NCI-H82 (cell line): ENCODE data around the gene SLC25A41.
A peak's percentile ranks its signal among the peaks of the same experiment; 100 is the strongest.

Experiments
- DNase-seq: peaks from one replicate; lab custom pipeline; 2025; lab: John Stamatoyannopoulos, UW

SLC25A41 gene

DNA sequence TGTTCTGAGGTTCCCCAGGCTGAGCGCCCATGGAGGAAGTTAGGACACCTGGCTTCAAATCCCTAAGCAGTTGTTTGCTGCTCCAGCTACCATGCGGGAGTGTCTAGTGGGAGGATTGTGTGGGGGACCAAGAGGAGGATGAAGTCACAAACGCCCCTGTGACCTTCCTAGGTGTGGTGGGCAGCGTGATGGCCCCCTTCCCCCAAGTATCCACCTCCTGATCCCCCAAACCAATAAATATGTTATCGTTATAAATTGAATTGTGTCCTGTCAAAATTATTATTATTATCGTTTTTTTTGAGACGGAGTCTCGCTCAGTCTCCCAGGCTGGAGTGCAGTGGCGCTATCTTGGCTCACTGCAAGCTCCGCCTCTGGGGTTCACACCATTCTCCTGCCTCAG lies at the start of gene SLC25A41:
Gene SLC25A41, minus strand, starts transcription at position 101 of the 400 bp plus-strand sequence. Its CDS starts 70 bp downstream, at position 31.
- DNase-seq = no peak

DNA sequence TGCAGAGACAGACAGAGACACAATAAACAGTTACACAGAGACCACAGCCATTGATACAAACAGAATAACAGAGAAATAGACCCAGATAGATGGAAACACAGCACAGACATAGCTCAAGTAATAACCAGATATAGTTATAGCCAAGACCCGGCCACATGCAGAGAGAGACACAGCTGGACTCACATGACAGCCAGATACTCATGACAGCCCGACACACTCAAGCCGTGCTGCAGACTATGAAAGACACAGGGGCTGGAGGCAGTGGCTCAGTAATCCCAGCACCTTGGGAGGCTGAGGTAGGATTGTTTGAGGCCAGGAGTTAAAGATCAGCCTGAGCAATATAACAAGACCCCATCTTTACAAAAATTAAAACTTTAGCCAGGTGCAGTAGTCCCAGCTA lies 49.7 kb upstream of the SLC25A41 start:
- DNase-seq = no peak

DNA sequence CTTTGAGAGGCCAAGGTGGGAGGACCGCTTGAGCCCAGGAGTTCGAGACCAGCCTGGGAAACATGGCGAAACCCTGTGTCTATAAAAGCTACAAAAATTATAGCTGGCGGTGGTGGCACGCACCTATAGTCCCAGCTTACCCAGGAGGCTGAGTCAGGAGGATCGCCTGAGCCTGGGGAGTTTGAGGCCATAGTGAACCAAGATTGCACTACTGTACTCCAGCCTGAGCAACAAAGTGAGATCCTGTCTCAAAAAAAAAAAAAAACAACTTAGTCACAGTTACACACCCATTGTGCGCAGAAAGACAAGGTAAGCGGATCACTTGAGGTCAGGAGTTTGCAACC lies 48.8 kb upstream of the SLC25A41 start:
- no peak for DNase-seq

DNA sequence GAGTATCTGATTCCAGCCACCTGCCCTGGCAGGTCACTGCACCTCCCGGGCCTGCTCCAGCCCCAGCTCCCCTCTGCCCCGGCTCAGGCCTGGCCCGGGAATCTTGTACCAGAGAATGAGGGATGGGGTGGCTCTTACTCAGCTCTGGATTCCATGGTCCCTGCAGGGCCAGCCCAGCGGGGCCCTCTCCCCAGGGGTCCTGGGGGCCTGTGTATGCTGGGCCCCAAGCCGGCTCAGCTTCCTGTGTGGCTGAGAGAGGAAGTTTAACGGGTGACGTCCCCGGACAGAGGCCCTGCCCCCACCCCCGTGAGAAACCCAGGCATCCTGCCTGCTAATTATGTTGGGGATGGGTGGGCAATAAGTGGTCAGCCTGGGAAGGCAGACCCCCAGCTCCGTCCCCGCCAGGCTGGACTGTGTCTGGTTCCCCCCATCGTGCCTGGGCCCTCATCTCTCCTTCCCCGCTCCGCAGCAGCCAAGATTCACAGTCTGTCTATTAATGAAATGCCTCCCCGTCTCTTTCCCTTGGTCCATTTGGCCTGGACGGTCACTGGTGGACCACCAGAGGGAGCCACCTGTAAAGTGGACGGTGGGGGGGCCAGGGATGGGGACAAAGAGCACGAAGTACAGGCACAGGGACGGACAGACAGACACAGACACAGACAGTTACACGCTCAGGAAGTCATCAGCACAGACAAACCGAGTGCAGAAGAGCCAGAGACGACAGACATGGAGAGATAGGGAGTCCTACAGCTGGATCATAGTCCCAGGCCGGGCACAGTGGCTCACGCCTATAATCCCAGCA lies 48.2 kb upstream of the SLC25A41 start, which contains the start of gene DENND1C:
Gene DENND1C, minus strand, starts transcription at position 247 of the 802 bp plus-strand sequence. Its CDS starts 92 bp downstream, at position 155.
- DNase-seq = peak; percentile 29

DNA sequence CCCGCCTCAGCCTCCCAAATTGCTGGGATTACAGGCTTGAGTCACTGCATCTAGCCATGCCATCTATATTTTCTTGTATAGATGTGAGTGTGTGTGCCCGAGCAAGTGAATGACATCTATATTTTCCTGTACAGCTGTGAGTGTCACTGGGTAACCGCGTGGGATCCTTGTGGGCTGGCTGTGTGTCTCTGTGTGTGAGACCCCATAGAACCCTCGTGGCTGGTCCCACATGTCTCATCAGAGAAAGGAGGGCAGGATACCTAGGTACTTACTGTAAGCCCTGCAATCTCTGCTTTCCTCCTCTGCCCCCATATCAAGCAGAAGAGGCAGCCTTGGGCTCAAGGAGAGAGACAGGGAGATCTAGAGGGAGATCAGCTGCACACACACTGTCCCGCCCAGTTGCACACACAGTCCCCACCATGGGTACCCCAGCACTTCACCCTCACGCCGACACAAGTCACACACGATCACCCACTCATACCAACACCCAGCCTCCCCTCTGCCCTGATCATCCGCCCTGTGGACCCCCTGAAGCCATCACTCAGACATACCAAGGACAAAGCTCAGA lies 47.4 kb upstream of the SLC25A41 start:
- DNase-seq = no peak

DNA sequence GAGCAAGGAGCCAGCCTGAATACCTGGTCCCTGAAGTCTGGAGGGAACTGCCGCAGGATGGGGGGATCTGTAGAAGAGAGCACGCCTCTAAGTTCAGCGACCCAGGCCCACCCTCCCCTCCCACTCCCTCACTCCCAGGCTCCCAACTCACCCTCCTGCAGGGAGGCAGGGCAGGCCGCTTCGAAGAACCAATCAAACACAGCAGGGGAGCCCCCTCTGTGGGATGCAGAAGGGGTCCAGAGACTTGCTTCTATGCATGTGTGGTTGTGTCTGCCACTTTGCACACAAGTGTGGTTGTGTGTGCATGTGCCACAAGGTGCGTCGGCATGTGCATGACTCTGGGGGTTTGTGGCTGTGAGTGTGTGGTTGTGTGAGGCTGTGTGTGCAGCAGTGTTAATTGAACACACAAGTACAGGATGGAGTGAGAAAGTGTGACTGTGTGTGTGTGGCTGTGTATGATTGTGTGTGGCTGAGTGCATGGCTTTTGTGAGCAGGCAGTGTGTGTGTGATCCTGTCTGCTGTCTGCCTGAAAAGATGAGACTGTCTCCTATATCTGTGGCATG lies 46.4 kb upstream of the SLC25A41 start:
- no peak for DNase-seq

DNA sequence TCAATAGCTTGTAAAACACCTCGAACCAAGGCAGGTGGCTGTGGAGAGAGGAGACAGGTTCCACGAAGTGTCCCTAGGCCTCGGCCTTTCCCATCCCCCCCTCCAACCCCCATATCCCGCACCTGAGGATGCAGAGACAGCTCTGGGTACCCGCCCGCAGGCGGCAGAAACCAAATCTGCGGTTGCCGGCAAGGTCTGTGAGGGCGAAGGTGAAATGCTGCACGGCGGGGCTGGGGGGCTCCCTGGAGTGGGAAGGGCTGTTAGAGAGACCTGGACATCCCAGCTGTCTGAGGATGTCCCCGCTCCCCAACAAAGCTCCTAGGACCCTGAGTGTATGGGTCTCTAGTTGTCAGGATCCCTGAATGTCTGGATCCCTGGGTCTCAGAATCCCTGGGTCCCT lies 45.3 kb upstream of the SLC25A41 start:
- DNase-seq = no peak

DNA sequence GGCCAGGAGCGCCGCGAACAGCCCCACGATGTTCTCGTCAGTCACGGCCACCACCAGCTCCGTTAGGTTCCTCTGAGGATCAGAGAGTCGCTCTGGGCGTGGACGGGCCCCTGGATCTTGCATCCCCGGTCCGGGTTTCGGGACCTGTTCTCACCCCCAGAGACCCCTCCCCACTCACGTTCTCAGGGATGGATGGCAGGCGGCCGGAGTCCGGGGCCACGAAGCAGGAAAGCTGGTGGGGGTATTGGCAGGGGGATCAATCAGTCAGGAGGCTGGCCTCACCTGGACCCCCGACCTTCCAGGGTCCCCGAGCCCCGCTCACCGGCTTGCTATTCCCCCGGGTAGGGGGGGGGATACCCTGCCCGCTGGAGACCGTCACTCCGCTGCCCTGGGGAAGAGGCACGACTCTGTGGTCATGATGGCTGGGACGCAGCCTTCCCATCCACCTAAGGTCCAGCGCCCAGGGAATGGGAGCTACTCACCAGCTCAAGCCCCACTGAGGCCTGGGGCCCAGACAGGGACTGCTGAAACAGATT lies 43.4 kb upstream of the SLC25A41 start:
- DNase-seq = no peak

DNA sequence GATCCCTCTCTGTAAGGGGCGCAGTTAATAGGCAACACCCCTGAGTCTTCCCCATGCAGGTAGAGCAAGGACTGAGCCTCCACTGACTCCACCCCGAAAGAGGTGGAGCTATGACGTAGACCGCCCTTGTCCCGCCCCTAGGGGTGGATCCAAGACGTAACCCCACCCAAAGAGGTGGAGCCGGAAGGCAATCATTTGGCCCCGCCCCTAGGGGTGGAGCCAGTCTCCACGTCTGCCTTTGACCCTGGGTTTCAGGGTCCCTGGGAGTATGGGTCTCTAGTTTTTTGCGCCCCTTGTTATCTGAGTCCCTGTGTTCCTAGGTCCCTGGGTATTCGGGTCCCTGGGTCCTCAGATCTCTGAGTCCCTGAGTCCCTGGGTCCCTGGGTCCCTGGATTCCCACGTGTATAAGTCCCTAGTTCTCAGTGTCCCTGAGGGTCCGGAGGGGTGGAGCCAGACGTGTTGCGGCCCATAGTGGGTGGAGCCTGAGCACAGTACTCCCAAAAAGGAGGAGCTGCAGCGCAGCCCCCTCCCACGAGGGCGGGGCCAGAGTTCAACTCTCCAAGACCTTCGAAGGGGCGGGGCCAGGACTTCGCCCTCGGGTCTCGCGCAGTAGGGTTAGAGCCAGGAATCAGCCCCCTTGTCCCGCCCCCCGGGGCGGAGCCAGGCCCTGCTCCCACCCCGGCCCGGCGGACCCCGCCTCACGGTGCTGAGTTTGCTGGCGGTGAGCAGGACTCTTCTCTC lies 42.8 kb upstream of the SLC25A41 start:
- DNase-seq = peak; percentile 93

DNA sequence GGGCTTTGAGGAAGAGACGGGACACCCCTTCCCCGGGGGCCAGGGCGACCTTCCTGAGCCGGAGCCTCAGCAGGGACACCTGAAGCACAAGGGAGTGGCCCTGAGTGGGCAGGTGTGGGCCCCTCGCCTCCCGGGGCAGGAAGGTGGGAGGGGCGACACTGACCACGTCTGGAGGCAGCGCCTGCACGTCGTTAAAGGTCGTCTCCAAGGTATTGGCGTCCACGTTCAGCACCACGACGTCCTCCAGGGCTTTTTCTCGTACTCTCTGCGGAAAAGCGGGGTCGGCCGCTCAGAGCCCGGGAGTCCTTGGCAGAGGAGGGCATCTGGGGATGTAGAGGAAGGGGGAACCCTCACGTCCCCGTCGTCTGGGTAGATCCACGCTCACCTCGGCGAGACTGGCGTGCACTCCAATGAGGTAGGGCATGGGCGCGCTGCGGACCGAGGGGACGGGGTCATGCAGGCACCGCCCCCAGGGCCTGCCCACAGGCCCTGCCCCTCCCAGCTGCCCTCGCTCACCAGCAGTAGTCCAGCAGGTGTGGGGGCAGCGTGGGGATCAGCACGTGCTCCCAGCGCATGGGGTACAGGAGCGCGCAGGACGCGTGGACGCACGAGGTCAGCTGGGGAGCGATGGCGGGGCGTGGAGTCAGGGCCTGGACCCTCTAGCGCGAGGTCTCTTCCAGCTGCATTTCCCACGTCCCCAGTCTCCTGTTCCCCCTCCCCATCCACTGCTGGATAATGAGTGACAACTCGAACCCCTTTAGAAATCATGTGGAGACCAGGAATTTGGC lies 42.0 kb upstream of the SLC25A41 start:
- no peak for DNase-seq

DNA sequence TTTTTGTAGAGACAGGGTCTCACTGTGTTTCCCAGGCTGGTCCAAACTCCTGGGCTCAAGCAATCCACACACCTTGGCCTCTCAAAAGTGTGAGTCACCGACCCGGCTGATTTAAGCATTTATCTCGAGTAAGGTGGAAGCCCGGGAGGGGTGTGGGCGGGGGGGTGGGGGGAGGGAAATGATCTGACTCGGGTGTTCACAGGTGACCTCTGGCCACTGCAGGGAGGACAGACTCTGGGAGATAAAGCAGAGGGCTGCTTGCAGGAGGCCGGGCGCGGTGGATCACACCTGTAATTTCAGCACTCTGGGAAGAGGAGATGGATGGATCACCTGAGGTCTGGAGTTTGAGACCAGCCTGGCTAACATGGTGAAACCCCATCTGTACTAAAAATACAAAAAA lies 40.1 kb upstream of the SLC25A41 start:
- DNase-seq = no peak

DNA sequence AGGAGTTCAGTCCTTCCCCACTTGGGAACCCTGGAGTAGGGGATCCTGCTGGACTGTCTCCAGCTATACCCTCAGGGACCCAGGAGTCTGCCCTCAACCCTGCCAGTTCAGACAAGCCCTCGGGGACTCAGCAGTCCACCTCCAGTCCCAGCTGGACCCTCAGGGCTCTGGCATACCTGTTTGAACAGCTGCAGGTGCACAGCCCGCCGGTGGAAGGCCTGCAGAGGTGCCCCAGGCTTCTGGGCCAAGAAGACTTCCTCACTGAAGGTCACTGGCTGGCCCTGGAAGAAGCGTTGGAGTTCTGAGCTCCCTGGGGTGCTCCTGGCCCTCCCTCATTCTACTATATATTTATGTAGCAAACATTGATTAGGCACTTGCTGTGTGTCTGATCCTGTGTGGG lies 39.1 kb upstream of the SLC25A41 start:
- DNase-seq = no peak

DNA sequence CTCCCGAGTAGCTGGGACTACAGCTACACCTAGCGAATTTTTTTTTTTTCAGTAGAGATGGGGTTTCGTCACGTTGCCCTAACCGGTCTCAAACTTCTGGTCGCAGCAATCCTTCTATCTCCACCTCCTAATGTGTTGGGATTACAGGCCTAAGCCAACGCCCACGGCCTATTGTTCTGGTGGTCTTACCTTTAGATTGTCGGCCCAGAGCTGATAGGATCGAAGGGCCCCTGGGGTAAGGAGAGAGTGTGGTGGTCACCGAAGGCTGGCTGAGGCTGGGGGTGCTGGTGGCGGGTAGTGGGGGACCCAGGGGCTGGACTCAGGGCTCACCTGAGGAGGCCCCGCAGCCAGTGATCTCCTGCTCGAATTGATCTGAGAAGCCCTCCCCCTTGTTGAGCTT lies 37.5 kb upstream of the SLC25A41 start:
- no peak for DNase-seq

DNA sequence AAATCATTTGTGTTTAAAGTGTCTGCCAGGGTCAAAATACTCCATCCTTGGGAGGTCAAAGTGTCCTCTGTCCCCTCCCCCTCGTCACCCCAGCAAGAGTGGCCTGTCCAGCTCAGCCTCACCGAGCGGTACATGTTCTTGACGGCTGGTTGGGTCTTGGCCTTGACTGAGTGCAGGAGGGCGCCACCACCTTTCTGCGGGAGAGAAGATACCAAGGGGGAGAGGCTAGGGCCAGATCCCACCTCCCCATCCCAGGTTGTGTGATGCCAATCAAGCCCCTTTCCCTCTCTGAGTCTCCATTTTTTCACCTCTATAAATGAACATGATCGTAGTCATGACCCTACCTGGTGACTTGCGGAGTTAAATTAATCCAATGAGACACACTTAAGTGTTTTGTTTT lies 36.6 kb upstream of the SLC25A41 start:
- no peak for DNase-seq

DNA sequence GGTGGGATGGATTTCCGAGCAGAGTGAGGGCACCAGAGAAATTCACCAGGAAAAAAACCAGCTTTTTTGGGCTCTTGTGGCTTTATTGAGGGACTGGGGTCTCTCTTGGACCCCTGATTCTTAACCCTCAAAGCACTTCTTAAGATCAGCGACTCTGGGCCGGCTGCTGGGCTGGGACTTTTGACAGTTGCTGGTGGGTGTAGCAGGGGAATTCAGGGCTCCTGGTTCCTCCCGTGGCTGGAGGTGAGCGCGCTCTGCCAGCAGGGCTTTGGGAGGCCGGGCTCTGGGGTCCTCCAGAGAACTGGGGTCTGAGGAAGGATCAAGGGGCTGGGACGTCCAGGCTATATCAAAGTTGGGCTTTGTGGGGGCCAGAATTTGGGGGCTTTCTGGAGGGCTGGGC lies 33.8 kb upstream of the SLC25A41 start:
- DNase-seq = no peak

DNA sequence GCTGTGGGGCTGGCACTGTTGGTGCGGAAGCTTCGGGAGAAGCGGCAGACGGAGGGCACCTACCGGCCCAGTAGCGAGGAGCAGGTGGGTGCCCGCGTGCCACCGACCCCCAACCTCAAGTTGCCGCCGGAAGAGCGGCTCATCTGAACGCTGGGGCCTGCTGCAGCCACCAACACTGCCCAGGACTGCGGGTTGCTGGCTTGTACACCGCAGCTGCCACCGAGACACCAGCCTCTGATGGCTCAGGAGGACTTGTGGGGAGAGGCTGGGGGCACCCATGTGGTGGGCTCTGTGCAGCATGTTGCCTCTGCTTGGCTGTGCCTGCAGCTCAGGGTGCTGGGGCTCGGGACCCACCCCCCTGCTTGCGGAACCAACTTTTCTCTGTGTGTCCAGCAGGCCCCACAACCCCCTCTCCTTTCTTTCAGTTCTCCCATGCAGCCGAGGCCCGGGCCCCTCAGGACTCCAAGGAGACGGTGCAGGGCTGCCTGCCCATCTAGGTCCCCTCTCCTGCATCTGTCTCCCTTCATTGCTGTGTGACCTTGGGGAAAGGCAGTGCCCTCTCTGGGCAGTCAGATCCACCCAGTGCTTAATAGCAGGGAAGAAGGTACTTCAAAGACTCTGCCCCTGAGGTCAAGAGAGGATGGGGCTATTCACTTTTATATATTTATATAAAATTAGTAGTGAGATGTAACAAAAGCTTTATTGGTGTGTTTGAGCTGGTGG lies 33.1 kb upstream of the SLC25A41 start:
- no peak for DNase-seq

DNA sequence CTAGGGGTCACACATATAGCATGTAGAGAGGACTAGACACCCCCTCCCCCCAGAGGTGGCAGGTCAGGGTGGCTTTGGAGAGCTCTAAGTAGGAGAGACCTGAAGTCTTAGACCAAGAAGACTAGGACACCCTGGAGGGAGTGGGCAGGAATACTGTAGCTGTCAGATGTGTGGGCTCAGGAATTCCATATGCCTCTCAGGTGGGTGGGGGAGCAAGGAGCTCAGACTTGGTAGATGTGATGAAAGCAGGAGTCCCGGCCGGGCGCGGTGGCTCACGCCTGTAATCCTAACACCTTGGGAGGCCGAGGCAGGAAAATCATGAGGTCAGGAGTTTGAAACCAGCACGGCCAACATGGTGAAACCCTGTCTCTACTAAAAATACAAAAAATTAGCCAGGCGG lies 32.1 kb upstream of the SLC25A41 start:
- no peak for DNase-seq

DNA sequence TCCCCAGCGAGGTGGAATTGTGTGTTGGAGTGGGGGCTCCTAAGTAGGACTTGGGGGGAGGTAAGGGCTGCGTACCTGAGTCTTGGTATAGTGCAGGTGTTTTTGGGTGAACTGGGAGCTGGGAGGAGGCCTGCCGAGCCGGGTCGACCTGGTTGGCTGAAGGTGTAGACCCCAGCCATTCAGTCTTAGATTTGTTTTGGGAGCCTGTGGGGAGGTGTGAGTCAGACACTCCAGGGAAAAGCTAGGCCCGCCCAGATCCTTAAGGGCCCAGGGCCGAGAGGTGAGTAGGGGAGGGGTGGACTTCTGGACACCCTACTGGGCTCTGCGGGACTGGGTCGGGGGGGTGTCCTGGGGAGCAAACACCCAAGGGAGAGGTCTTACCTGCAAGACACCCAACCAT lies 31.4 kb upstream of the SLC25A41 start:
- no peak for DNase-seq

DNA sequence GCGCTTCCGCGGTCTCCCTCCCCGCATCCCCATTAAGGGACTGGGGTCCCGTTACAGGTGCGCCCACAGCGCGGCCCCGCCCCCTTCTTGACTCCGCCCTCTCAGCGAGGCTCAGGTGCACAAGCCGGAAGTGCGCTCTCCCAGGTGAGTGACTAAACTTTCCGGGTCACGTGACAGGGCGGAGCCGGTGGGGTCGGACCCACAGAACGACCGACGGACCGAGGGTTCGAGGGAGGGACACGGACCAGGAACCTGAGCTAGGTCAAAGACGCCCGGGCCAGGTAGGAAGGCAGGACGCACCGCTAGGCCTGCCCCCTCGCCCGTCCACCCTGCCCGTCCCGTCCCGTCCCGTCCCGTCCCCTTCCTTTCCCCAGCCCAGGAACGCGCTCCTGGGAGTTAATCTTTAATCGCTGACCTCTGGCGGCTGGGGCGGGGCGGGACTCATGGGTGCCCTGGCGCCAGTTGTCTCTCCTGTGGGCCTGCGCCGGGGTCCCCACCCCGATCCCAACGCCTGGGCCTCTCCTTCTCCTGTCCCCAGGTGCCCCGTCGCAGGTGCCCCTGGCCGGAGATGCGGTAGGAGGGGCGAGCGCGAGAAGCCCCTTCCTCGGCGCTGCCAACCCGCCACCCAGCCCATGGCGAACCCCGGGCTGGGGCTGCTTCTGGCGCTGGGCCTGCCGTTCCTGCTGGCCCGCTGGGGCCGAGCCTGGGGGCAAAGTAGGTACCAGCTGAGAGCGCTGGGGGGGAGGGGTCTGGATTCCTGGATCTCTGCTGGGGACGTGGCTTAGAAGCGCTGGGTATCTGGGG lies 30.7 kb upstream of the SLC25A41 start, which contains the start of gene CRB3:
Gene CRB3, plus strand, starts transcription at position 202 of the 804 bp plus-strand sequence. Its CDS starts 431 bp downstream, at position 633.
- DNase-seq = no peak
